Measurements from ENCODE around the gene OR52E5.
A peak's percentile ranks its signal among the peaks of the same experiment; 100 is the strongest.

Gene OR52E5

GRCh38 chr11:5892908-5893307 lies at the start of gene OR52E5:
OR52E5 (plus strand) TSS chr11:5893208; CDS start chr11:5900777, 7,569 bp downstream.
- FAIRE-seq, result no peak

DNA sequence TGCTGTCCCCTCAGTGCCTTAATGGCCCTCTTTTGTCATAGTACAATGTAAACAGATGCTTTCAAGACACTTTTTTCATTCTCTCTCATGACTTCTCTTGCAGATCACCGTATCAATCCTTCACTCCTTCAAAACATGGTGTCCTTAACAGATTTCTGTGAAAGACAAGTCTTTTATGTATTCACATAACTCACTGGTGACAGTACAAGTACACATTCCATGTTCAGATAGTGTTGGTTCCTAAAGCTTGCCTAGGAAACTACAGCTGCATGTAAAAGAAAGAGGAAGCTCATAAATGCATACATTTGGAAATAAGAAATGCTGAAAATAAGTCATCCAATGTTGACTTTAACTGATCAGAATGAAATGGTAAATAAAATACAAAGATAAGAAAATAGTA lies 46.3 kb upstream of the OR52E5 start:
- no peak for FAIRE-seq

- no peak for FAIRE-seq
Measured at GRCh38 chr11:5847711-5848110, 45.3 kb upstream of the OR52E5 start.

- no peak for FAIRE-seq
Measured at GRCh38 chr11:5851002-5851401, 42.0 kb upstream of the OR52E5 start.

DNA sequence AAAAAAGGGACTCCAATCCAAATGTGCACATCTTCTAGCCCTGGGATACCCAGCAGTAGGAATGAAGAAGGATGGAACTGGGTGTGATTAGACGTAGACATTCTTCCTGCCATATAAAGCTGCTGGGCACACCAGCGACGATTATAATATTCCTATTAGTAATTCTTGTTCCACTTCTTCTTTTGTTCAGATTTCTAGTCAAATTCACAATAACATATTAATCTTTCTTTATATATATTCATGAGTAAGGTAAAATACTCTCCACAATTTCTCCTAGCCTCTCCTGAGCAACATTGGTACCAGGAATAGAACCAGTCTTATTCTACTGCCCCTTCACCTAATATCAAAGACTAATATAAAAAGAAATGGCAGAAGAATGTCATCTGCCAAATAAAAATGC lies 35.4 kb upstream of the OR52E5 start, which contains the start of gene OR52E8:
OR52E8 (minus strand) TSS at position 101 of the 400 bp plus-strand sequence; CDS start at position 101, 0 bp downstream.
- no peak for FAIRE-seq

DNA sequence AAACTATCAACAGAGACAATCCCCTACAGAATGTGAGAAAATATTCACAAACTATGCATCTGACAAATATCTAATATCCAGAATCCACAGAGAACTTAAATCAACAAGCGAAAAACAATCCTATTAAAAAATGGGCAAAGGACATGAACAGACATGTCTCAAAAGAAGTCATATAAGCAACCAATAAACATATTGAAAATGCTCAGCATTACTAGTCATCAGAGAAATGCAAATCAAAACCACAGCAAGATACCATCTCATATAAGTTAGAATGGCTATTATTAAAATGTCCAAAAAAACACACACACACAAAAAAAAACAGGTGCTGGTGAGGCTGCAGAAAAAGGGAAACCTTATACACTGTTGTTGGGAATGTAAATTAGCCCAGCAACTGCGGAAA lies 27.2 kb upstream of the OR52E5 start:
- FAIRE-seq, result no peak

- no peak for FAIRE-seq
Measured at GRCh38 chr11:5878564-5878963, 14.4 kb upstream of the OR52E5 start.

GRCh38 chr11:5880329-5880728 lies 12.7 kb upstream of the OR52E5 start, which contains the start of gene OR52E4:
OR52E4 (plus strand) TSS chr11:5880629; CDS start chr11:5884293, 3,664 bp downstream.
- no peak for FAIRE-seq

DNA sequence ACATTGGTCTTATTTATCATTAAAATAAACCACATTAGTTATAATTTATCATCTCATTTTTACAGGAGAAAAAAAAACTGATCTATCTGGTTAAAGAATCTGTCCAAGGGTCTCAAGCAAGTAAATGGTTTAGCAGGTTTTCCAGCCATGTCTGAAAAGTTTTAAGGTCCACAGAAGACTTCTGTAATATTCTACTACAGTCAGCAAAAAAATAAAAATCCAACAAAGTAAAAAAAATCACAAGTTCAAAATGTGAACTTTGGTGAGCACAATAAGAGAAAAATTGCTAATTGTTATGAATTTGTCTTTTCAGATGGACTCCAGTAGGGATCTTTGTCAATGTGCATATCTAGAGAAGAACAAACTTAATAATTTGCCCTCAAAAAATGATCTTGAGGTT lies 11.3 kb upstream of the OR52E5 start:
- FAIRE-seq, result no peak

GRCh38 chr11:5887172-5887571 lies 5.8 kb upstream of the OR52E5 start:
- FAIRE-seq, result no peak

- no peak for FAIRE-seq
Measured at GRCh38 chr11:5887661-5888060, 5.3 kb upstream of the OR52E5 start.

DNA sequence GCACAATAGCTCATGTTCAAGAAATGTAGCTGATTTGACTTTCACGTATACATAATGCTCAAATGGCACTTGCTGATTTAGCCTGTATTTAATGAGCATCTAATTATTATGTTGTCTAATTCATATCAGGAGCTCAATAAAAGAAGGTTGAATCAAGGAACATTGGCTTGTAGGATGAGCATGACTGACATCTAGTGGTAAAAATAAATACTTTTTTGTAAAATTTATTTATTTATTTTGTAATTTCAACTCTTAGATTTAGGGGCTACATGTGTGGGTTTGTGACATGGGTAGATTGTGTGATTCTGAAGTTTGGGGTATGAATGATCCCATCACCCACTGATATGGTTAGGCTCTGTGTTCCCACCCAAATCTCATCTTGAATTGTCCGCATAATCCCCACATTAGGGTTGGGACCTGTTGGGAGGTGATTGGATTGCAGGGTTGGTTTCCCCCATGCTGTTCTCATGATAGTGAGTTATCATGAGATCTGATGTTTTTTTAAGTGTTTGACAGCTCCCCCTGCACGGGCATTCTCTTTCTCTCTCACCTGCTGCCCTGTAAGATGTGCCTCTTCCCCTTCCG lies 1.7 kb upstream of the OR52E5 start:
- FAIRE-seq, result peak; percentile 23

DNA sequence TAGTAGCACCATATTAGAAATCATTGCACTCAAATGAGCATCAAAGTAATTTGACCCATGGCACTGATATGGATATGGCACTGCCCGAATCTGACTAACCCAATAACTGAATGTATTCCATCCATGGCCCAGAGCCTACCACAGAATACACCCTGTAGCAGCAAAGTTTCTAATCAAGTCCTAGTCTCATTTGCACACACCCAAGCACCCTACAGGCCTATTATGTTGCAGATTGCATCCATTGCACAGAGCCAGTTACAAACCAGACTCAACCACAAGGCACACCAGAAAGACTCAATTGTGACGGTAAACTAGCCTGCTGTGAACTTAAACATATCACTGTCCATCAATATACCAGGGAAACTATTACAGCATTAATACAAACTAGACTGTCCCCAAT lies 6.5 kb downstream of the OR52E5 start:
- no peak for FAIRE-seq

DNA sequence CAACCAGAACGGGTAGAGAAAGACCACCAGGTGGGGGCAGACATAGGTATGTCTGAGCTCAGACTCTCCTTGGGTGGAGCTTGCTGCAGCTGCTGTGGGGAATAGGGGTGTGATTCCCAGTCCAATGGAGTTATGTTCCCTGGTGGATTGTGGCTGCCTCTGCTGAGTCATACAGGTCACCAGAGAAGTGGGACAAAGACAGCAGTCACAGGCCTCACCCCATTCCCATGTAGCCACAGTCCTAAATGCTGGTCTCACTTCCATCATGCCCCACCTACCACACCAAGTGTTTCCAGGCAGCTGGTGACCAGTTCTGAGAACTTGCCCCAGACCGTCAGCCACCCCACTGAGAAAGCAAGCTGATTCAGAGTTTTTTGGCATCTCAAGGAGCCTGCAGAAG lies 17.5 kb downstream of the OR52E5 start:
- no peak for FAIRE-seq

DNA sequence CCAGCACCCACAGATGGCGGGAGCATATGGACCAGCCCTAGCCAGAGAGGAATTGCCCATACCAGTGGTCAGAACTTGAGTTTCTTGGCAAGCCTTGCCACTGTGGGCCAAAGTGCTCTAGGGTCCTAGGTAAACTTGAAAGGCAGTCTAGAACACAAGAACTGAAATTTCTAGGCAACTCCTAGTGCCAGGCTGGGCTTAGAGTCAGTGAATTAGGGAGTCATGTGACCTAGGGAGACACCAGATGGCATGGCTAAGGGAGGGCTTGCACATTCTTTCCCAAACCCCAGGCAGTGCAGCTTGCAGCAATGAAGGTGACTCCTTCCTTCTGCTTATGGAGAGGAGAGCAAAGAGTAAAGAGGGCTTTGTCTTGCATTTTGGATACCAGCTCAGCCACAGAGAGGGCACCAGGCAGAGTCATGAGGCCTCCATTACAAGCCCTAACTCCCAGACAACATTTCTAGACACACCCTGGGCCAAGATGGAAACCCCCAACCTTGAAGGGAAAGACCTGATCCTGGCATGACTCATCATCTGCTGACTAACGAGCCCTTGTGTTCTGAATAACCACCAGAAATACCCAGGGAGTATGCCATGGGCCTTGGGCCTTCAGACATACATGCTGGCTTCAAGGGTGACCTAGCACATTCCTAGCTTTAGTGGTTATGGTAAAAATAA lies 29.9 kb downstream of the OR52E5 start:
- no peak for FAIRE-seq

- no peak for FAIRE-seq
Measured at GRCh38 chr11:5923427-5923776, 30.4 kb downstream of the OR52E5 start.

DNA sequence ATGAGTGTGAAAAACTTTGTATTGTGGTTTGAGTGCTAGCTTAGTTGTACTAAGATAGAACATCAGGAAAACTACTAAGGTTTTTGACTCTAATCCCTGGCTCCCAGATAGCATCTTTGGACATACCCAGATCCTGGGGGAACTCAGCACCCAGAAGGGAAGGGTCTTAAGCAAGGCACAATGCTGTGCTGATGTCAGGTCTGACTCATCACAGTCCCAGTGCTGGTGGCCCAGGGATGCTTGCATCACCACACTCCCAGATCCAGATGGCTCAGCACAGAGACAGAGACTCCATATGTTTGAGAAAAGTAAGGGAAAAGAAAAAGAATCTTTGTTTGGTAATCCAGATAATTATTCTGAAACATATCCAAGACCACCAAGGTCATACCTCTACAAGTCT lies 30.8 kb downstream of the OR52E5 start:
- no peak for FAIRE-seq

GRCh38 chr11:5928271-5928670 lies 35.3 kb downstream of the OR52E5 start:
- FAIRE-seq, result no peak

DNA sequence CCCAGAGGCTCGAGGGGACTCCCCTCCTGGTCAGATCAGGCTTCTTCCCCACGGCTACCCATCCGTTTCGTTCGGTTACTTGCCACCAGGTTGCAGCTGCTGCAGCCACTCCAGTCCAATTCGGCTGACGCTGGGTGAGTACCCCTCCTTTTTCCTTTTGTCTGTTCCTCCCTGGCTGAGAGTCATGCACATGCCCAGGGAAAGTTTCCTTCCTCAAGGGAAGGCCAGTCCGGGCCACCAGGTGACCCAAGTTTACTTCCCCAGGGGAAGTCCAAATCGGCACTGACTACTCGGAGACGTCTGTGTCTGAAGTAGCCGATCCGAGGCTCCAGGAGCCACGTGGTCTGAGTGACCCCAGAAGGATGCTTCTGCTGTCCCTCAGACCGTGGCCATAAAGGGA lies 35.8 kb downstream of the OR52E5 start:
- FAIRE-seq, result no peak

DNA sequence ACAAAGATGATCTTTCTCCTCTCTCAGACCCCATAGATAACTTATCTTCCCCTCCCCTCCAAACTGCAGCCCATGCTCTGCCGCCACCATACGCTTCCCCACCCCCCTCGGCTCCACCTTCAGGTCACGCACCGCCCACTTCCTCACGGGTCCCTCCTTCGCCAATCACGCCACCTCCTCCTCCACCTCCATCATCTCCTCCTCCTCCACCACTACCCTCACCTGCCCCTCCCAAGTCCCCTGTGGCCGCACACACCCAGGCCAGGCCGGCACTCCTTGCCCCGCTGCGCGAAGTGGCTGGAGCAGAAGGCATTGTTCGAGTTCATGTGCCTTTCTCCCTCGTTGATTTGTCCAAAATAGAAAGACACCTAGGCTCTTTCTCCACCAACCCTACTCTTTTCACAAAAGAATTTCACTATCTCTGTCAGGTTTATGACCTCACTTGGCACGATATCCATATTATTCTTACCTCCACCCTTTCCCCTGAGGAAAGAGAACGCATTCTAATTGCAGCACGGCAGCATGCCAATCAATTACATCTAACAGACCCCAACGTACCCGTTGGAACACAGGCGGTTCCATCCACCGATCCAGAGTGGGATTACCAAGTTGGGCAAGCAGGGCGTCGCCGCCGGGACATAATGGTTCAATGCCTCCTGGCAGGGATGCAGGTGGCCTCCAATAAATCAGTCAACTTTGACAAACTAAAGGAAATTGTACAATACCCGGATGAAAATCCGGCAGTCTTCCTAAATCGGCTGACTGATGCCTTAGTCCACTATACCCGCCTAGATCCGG lies 36.8 kb downstream of the OR52E5 start:
- FAIRE-seq, result no peak

DNA sequence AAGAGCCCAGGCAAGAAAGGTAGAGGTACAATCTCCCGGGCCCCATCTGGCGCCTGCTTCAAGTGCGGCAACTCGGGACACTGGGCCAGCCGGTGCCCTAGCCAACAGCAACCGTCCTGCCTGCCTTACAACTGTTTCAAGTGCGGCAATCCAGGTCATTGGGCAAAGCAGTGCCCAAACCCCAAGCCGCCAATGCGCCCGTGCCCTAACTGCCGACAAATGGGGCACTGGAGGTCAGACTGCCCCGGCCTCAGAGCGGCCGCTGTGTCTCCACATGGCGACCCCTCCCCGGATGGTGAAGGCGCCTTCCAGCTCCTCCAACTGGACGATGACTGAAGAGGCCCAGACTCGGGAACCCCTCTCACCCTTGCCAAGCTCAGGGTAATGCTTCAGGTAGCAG lies 37.6 kb downstream of the OR52E5 start:
- FAIRE-seq, result no peak

DNA sequence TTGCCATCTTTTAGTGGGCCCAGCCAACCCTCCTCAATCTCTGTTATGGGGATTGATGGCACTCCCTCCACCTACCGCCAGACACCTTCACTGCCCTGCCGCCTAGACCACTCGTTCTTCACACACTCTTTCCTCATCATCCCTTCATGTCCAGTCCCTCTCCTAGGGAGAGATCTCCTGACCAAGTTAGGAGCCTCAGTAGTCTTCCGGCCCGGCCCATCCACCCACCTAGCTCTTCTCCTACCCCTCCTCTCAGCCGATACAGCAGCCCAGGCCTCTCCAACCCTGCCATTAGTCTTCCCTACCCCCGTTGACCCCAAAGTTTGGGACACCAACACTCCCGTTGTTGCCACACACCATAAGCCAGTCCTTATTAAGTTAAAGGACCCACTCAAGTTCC lies 38.1 kb downstream of the OR52E5 start:
- FAIRE-seq, result no peak

GRCh38 chr11:5932671-5933070 lies 39.7 kb downstream of the OR52E5 start:
- no peak for FAIRE-seq

GRCh38 chr11:5933116-5933515 lies 40.1 kb downstream of the OR52E5 start:
- no peak for FAIRE-seq

Measured in endometrium (tissue), 2 donors.